HG03103 (cell line): ENCODE results near the gene RFK.
"Not testable (repeated sequence)": the region's sequence is repeated elsewhere in the genome, so short reads cannot be mapped to it uniquely, and the experiment has no call there.

ENCODE experiments used
- ATAC-seq: cut with Tn5 transposase; IDR thresholded peaks from one replicate; pipeline ENCODE4 v1.9.1; 2021; ENCODE audit warnings: low read depth; ENCODE audit not compliant: unreplicated experiment

Gene RFK

GRCh38 chr9:76394195-76394959, at the start of gene RFK:
Gene RFK (minus strand): TSS chr9:76394426. CDS start chr9:76394171, 255 bp downstream.
- ATAC-seq: peak; percentile 51

GRCh38 chr9:76443887-76444286, 49.7 kb upstream of the RFK start:
- no peak for ATAC-seq

GRCh38 chr9:76441551-76442322, 47.5 kb upstream of the RFK start:
- peak; percentile 61 for ATAC-seq

DNA sequence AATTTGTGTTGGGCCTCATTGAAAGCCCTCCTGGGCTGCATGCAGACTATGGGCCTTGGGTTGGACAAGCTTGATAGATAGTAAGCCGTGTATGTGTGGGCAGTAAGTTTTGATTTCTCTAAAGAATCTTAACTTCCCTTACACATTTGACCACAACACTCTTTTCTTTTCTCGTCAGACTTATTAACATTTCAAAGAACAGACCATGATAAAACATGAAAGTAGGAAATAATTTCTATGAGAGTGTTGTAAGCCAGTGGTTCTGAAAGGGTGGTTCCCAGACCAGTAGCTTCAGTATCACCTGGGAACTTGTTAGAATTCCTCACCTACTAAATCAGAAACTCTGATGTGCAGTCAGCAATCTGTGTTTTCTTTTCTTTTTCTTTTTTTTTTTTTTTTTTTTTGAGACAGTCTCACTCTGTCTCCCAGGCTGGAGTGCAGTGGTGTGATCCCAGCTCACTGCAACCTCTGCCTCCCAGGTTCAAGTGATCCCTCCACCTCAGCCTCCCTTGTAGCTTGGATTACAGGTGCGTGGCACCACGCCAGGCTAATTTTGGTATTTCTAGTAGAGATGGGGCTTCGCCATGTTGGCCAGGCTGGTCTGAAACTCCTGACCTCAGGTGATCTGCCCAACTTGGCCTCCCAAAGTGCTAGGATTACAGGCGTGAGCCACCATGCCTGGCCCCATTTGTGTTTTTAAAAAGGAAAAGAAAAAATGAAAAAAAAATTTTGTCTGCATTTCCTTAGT, 44.8 kb upstream of the RFK start:
- ATAC-seq: peak; percentile 63

DNA sequence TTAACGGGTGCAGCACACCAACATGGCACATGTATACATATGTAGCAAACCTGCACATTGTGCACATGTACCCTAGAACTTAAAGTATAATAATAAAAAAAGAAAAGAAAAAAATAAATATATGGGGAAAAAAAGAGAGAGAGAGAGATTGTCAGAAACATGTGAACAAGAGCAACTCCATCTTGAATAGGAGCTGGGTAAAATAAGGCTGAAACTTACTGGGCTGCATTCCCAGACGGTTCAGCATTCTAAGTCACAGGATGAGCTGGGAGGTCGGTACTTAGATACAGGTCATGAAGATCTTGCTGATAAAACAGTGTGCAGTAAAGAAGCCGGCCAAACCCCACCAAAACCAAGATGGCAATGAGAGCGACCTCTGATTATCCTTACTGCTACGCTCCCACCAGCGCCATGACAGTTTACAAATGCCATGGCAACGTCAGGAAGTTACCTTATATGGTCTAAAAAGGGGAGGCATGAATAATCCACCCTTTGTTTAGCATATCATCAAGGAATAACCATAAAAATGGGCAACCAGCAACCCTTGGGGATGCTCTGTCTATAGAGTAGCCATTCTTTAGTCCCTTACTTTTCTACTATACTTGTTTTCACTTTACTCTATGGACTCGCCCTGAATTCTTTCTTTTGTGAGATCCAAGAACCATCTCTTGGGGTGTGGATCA, 42.9 kb upstream of the RFK start:
- not testable (repeated sequence) for ATAC-seq

GRCh38 chr9:76434897-76435296, 40.7 kb upstream of the RFK start:
- not testable (repeated sequence) for ATAC-seq

GRCh38 chr9:76433836-76434235, 39.6 kb upstream of the RFK start:
- ATAC-seq: no peak

- ATAC-seq: no peak
These were observed 39.2 kb upstream of the RFK start for GRCh38 chr9:76433406-76433805.

- ATAC-seq: no peak
These were observed 37.4 kb upstream of the RFK start for GRCh38 chr9:76431601-76432000.

- no peak for ATAC-seq
These were observed 32.7 kb upstream of the RFK start for GRCh38 chr9:76426807-76427419.

DNA sequence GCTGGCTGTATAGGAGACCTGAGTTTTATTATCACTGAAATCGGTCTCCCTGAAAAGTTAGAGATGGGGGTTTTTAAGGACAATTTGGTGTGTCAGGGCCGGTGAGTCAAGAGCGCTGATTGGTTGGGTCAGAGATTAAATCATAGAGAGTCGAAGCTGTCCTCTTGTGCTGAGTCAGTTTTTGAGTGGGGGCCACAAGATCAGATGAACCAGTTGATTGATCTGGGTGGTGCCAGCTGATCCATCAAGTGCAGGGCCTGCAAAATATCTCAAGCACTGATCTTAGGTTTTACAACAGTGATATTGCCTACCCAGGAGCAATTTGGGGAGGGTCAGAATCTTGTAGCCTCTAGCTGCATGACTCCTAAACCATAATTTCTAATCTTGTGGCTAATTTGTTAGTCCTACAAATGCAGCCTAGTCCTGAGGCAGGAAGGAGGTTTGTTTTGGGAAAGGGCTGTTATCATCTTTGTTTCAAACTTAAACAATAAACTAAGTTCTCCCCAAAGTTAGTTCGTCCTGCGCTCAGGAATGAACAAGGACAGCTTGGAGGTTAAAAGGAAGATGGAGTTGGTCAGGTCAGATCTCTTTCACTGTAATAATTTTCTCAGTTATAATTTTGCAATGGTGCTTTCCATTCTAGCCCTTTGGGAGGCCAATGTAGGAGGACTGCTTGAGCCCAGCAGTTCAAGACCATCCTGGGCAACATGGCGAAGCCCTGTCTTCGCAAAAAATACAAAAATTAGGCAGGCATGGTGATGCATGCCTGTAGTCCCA, 31.6 kb upstream of the RFK start:
- ATAC-seq: no peak

- ATAC-seq: no peak
These were observed 30.3 kb upstream of the RFK start for GRCh38 chr9:76424491-76424890.

GRCh38 chr9:76423216-76424177, 29.3 kb upstream of the RFK start:
- ATAC-seq: no peak

DNA sequence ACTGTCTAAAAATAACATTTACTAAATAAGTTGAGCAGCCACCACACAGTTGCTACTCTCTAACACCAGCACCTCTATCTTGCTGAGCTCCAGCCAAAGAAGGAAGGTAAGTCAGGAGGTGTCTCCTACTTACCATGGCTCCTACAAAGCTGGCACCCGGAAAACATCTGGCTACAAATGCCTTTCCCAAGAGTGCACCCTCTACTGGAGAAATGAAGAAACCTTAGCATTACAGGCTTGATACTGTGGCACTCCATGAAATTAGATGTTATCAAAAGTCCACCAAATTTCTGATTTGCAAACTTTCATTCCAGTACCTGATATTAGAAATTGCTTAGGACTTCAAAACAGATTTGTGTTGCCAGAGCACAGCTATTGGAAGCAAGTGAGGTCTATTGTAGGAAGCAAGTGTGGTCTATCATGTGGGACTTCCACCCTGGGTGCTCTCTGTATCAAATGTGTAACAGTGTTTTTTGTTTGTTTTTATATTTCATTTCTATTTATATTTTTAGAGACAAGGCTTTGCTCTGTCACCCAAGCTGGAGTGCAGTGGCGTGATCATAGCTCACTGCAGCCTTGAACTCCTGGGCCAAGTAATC, 25.7 kb upstream of the RFK start:
- ATAC-seq: no peak

DNA sequence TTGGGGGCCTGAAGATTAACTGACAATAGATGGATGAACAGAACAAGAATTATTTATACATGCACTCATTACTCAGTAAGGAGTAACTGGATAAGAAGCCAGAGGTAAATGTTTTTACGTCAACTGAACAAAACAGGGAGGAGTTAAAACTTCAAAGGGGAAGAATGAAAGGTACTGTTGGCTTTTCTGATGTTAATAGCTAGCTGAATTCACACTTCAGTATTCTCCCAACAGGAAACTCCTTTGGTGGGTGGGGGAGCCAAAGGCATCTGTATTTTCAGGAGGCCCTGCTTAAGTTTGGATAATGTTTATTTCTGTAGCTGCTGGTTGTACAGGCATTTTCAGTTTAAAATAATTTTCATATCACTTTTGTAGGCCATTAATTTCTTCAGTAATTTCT, 23.2 kb upstream of the RFK start:
- ATAC-seq: no peak

GRCh38 chr9:76415731-76416130, 21.5 kb upstream of the RFK start:
- ATAC-seq: no peak

DNA sequence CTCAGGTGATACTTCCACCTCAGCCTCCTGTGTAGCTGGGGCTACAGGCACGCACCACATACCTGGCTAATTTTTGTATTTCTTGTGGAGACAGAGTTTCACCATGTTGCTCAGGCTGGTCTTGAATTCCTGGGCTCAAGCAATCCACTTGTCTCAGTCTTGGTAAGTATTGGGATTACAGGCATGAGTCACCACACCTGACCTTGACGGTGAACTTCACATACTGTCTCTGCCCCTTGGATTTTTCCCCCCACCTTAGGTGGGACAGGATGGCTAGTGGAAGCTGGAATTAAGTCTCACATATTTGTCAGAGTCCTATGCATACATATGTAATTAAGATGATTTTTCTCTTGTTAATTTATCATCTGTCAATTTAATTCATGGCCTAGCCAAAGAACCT, 20.9 kb upstream of the RFK start:
- ATAC-seq: no peak

DNA sequence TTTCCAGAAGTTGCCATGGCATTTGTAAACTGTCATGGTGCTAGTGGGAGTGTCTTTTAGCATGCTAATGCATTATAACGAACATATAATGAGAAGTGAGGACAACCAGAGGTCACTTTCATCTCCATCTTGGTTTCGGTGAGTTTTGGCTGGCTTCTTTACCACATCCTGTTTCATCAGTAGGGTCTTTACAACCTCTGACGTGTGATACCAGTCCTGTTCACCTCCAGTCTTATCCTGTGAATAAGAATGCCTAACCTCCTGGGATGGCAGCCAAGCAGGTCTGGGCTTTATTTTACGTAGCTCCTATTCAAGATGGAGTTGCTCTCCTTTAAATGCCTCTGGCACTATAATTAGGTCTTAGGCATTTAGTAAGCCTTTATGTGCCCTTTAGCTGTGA, 20.4 kb upstream of the RFK start:
- ATAC-seq: peak; percentile 73
